HG03066 (cell line): ENCODE measurements around the gene ORC4.

ENCODE experiments used
- ATAC-seq: cut with Tn5 transposase; IDR thresholded peaks from one replicate; pipeline ENCODE4 v1.9.1; 2021; ENCODE audit warnings: low read depth; ENCODE audit not compliant: unreplicated experiment

ORC4 gene

GRCh38 chr2:148020111-148021058 is at the start of gene ORC4:
Gene ORC4, minus strand, starts transcription at chr2:148020737. Its CDS starts 44,779 bp downstream, at chr2:147975958.
- peak; percentile 75 for ATAC-seq

DNA sequence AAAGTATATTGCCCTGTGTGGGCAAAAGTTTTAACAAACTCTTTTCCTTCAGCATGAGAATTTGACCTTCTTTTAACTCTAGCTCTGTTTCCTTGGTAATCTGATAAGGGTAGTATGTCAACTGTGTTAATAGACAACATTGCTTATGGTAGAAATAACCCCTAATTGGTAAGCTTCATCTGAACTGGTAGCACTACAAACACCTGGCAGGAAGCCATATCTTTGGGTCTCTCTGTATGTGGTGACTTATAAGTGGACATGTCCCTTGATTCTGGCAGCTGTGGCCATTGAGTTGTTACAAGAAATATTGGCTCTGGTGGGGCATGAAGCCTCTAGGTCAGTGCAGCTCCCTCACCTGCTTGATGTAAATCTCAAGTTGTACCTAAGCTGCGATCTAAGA is 47.3 kb upstream of the ORC4 start:
- ATAC-seq = no peak

DNA sequence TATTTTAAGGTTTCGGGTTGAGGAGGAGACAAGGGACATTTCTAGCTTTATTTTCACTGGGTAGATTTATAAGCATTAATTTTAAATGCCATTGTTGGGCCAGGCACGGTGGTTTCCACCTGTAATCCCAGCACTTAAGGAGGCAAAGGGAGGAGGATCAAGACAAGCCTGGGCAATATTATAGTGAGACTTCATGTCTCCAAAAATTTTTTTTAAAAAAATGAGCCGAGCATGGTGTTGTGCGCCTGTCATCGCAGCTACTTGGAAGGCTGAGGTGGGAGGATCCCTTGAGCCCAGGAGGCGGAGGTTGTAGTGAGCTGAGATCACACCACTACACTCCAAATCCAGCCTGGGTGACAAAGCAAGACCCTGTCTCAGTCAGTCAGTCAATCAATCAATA is 45.4 kb upstream of the ORC4 start:
- no peak for ATAC-seq

DNA sequence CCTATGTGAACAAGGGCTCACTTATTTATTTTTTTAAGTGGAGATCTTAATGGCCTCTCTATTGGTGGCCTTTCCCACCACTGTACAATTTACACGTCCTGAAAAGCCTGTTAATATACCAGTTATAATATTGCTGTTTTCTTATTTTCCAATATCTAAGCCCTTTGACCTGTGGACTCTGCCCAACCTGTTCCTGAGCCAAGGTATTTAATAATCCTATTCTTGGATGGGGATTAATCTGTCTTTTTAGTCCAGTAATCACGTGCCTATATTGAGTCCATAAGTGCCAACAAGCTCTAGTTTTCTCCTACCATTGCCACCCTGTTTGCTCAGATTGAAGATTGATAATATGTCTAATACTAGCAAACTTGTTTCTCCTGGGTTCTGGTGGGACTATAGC is 43.1 kb upstream of the ORC4 start:
- ATAC-seq = no peak

GRCh38 chr2:148058641-148059040 is 38.1 kb upstream of the ORC4 start:
- no peak for ATAC-seq

GRCh38 chr2:148052687-148053086 is 32.1 kb upstream of the ORC4 start:
- no peak for ATAC-seq

GRCh38 chr2:148049284-148049683 is 28.7 kb upstream of the ORC4 start:
- no peak for ATAC-seq

- ATAC-seq = peak; percentile 57
Measured at GRCh38 chr2:148048475-148049221, 28.1 kb upstream of the ORC4 start.

DNA sequence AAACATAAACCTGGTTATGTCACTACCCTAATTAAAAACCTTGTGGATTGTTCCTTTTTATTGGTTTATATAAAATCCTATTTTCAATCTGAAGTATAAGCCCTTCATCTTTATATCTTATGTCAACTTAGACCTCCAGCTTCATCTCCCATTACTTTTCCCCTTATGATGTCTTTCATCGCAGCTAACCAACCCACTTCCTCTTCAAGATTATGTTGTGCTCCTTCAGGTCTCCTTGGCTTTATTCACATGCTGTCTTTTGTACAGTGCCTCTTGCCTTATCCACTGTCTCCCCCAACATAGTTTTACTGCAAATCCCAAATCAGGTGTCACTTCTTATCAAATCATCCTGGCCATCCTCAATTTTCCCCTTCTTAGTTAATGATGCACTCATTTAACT is 26.3 kb upstream of the ORC4 start:
- no peak for ATAC-seq

GRCh38 chr2:148044322-148044721 is 23.8 kb upstream of the ORC4 start:
- no peak for ATAC-seq

GRCh38 chr2:148042219-148042618 is 21.7 kb upstream of the ORC4 start:
- peak; percentile 91 for ATAC-seq

DNA sequence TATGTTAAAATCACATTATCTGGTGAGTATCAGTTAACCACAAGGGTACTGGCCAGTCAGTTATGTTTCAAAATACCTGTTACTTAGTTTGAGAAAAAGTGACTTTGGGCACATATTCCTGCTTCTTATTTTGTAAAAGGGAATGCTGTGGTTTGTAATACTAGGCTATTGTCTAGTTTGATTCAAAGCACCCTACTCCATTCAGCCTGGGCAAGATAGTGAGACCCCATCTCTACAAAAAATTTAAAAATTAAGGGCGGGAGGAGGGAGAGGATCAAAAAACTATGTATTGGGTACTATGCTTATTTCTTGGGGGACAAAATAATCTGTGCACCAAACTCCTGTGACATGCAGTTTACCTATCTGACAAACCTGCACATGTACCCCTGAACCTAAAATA is 19.2 kb upstream of the ORC4 start:
- no peak for ATAC-seq

DNA sequence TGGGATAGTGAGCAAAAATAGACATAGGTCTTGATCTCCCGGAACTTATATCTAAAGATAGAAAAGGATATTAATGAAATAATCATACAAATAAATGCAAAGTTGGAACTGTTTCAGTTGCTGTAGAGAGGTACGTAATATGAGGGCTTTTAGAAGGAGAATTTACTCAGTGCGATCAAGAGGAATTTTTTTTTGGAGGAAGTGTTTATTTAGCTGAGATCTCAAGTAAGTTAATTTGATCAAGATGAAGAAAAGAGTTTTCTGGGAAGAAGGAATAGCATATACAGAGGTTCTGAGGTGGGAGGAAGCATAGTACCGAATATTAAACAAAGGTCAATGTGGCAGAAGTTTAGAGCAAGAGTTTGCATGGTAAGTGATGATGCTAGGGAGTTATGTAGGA is 11.7 kb upstream of the ORC4 start:
- no peak for ATAC-seq

- ATAC-seq = no peak
Measured at GRCh38 chr2:148031152-148031551, 10.6 kb upstream of the ORC4 start.

DNA sequence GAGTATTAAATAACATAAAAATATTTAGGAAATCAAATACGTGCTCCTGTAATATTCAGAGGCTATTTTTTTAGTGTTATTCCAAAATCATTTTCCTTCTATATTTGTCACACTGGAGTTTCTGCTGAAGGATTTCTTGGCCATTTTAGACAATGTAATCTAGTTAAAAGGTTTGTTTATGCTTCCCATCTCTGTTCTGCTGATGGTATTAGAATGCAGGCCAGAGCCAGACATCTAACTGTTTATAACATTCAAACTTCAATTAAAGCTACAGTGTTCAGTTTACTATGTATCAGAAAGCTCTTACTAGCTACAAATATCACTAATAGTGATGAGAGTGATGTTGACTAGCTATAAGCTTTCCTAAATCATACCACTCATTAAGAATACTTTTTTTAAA is 8.2 kb upstream of the ORC4 start:
- no peak for ATAC-seq

DNA sequence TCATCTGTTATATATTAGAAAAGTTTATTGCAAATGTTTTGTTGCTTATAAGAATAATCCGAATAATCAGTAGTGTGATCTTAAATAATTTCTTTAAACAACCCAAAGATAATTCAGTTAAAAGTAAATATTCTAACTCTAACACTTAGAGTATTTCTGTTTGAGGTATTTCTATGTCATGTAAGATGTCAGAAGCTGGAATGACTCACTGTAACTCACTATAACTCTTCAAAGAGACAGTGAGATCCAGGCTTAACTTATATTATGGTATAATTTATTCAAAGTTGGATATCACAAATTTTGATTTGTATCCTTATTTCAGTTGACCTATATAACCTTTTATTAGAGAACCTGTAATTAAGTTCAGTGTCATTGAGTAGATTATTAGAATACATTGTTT is 7.3 kb upstream of the ORC4 start:
- ATAC-seq = no peak

DNA sequence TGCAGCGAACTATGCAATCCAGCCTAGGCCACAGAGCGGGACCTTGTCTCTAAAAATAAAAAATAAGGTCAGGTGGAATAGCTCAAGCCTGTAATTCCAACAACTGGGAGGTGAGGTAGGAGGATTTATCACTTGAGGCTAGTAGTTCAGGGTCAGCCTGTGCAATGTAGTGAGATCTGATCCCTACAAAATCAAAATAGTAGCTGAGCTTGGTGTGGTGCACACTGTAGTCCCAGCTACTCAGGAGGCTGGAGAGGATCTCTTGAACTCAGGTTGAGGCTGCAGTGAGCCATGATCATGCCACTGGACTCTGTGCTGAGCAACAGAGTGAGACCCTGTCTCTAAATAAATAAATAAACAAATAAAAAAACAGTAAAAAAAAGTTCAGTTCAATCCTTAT is 6.0 kb upstream of the ORC4 start:
- ATAC-seq = no peak

- peak; percentile 20 for ATAC-seq
Measured at GRCh38 chr2:148023861-148024260, 3.3 kb upstream of the ORC4 start.

DNA sequence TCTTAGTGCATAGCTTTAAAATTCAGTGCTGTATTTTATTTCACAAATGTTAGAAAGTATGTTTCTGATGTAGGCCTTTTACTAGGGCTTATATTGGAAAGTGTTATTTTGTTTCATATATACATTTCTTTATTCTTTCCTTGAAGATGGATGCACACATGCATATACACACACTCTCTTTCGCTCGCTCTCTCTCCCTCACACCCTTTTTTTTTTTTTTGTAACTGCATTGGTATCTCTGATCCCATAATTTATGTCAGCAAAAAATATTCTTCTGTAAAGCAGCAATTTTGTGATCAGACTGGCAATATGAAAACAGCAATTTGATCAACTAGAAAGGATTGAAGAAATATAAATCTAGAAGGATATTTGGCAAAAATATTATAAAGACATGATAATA is 2.3 kb upstream of the ORC4 start:
- ATAC-seq = no peak

GRCh38 chr2:148022351-148022750 is 1.8 kb upstream of the ORC4 start:
- no peak for ATAC-seq

GRCh38 chr2:148021886-148022285 is 1.3 kb upstream of the ORC4 start:
- ATAC-seq = no peak
